BE2C (cell line): ENCODE data around the gene DHX40.
"Not testable (repeated sequence)": the region's sequence is repeated elsewhere in the genome, so short reads cannot be mapped to it uniquely, and the experiment has no call there.

Experiments used
- DNase-seq: peaks from one replicate; pipeline ENCODE4 v3.0.0-alpha.2; 2020
- H3K27me3 ChIP-seq: fragments of 250-450 bp; sonication (Bioruptor Pico); 2 replicates; pipeline ENCODE4 v1.5.1; 2020; ENCODE audit warnings: mild to moderate bottlenecking
- H3K36me3 ChIP-seq: fragments of 250-450 bp; sonication (Bioruptor Pico); 2 replicates; pipeline ENCODE4 v1.5.1; 2020; ENCODE audit warnings: mild to moderate bottlenecking
- H3K4me1 ChIP-seq: fragments of 250-450 bp; sonication (Bioruptor Pico); 2 replicates; pipeline ENCODE4 v1.5.1; 2020
- H3K4me3 ChIP-seq: 2 replicates; pipeline ENCODE4 v1.5.1; 2011; ENCODE audit warnings: low read depth, low read length
- H3K9me3 ChIP-seq: fragments of 250-450 bp; sonication (Bioruptor Pico); 2 replicates; pipeline ENCODE4 v1.5.1; 2020
- CTCF ChIP-seq: IDR thresholded peaks from 2 replicates; pipeline ENCODE4 v1.5.1; 2012; ENCODE audit warnings: mild to moderate bottlenecking, low read depth, low read length

The DHX40 gene

GRCh38 chr17:59550703-59551102 is 14.7 kb upstream of the DHX40 start:
- Histone ChIP-seq H3K27me3 (no peaks in the 10 kb centered on the region), H3K4me3 (no peak overlapping the region), H3K36me3 (no peaks in the 10 kb centered on the region)

GRCh38 chr17:59558039-59558438 is 7.4 kb upstream of the DHX40 start:
- no peaks in the 10 kb centered on the region for H3K9me3 ChIP-seq
- H3K4me3 ChIP-seq = no peak overlapping the region
- H3K4me1 ChIP-seq = no peaks in the 10 kb centered on the region
- TF ChIP-seq CTCF = no peak
- H3K36me3 ChIP-seq = no peaks in the 10 kb centered on the region
- no peaks in the 10 kb centered on the region for H3K27me3 ChIP-seq
- no peak for DNase-seq

More at GRCh38 chr17:59550703-59551102, 14.7 kb upstream of the DHX40 start:
- TF ChIP-seq CTCF = no peak
- H3K4me1 ChIP-seq = peaks cover 10% of the 10 kb centered on the region
- no peak for DNase-seq
- H3K9me3 ChIP-seq = no peaks in the 10 kb centered on the region

- no peaks in the 10 kb centered on the region for H3K9me3 ChIP-seq
- H3K4me1 ChIP-seq = no peaks in the 10 kb centered on the region
- no peaks in the 10 kb centered on the region for H3K27me3 ChIP-seq
- no peaks in the 10 kb centered on the region for H3K36me3 ChIP-seq
- DNase-seq = no peak
- no peak overlapping the region for H3K4me3 ChIP-seq
- TF ChIP-seq CTCF = peak; percentile 40
These were observed 6.5 kb upstream of the DHX40 start for GRCh38 chr17:59558953-59559352.

- Histone ChIP-seq H3K4me3 (no peak overlapping the region), H3K36me3 (no peaks in the 10 kb centered on the region), H3K9me3 (peaks cover 6% of the 10 kb centered on the region), H3K27me3 (no peaks in the 10 kb centered on the region), H3K4me1 (no peaks in the 10 kb centered on the region)
- DNase-seq = peak; percentile 20
- peak; percentile 60 for TF ChIP-seq CTCF
These were observed 4.4 kb upstream of the DHX40 start for GRCh38 chr17:59561042-59561441.

- peak; percentile 74 for DNase-seq
- H3K36me3 ChIP-seq = peaks cover 5% of the 10 kb centered on the region; the same call in 1 of the 2 replicates
- TF ChIP-seq CTCF = no peak
- H3K9me3 ChIP-seq = peaks cover 6% of the 10 kb centered on the region
- peak overlapping the region; percentile 92 for H3K4me3 ChIP-seq
- no peaks in the 10 kb centered on the region for H3K4me1 ChIP-seq
- no peaks in the 10 kb centered on the region for H3K27me3 ChIP-seq
These were observed 532 bp downstream of the DHX40 start for GRCh38 chr17:59565959-59566324.

GRCh38 chr17:59569151-59569550 is 3.7 kb downstream of the DHX40 start:
- not testable (repeated sequence) for H3K4me1 ChIP-seq, H3K9me3 ChIP-seq, DNase-seq, H3K27me3 ChIP-seq, H3K4me3 ChIP-seq
- peaks cover 11% of the 10 kb centered on the region for H3K36me3 ChIP-seq

GRCh38 chr17:59572301-59572924 is 7.0 kb downstream of the DHX40 start:
- Histone ChIP-seq H3K36me3 (peaks cover 11% of the 10 kb centered on the region), H3K4me1 (no peaks in the 10 kb centered on the region), H3K9me3 (no peaks in the 10 kb centered on the region), H3K4me3 (no peak overlapping the region), H3K27me3 (no peaks in the 10 kb centered on the region)
- no peak for TF ChIP-seq CTCF
- DNase-seq = no peak

- H3K4me3 ChIP-seq, H3K36me3 ChIP-seq, DNase-seq, H3K4me1 ChIP-seq, H3K27me3 ChIP-seq, H3K9me3 ChIP-seq: not testable (repeated sequence)
These were observed 18.8 kb downstream of the DHX40 start for GRCh38 chr17:59584168-59584567.
